Caco-2 (cell line): ENCODE results near the gene NLGN1. TPM values are rescaled to one million over a fixed set of nuclear protein-coding genes. Genes with fewer than 3 reads are reported as not detected.

Experiments used
- BruUV-seq: library from RNA; stranded (reverse); fragments of 400-500 nt; replicated peaks from 2 replicates; lab custom pipeline; 2021; lab: Mats Ljungman, UMichigan
- CTCF ChIA-PET: fragments of 300-600 bp; sonication (Branson Sonifier 250); formaldehyde crosslinking; loops from one replicate; lab custom pipeline; 2022; ENCODE audit warnings: antibody characterized with exemption; lab: Charles Lee
- POLR2A ChIA-PET: fragments of 300-600 bp; sonication (Branson Sonifier 250); formaldehyde crosslinking; loops from one replicate; lab custom pipeline; 2022; ENCODE audit warnings: antibody characterized with exemption; lab: Charles Lee
- DNase-seq, 2 experiments: peaks; one replicate each; pipeline versions ENCODE4 v3.0.0 to v3.0.0-alpha.2; 2020 to 2022
- H3K27me3 ChIP-seq: replicated peaks from 2 replicates; pipeline ENCODE4 v1.6.0; 2011; ENCODE audit warnings: low read length; ENCODE audit not compliant: control insufficient read depth, insufficient read depth
- H3K36me3 ChIP-seq: 2 replicates; pipeline ENCODE4 v1.5.1; 2011; ENCODE audit warnings: low read length; ENCODE audit not compliant: control insufficient read depth, insufficient read depth
- H3K4me1 ChIP-seq: fragments of 250-450 bp; sonication (Bioruptor Pico); 2 replicates; pipeline ENCODE4 v1.5.1; 2020; ENCODE audit warnings: mild to moderate bottlenecking
- H3K4me3 ChIP-seq: 2 replicates; pipeline ENCODE4 v1.5.1; 2011; ENCODE audit warnings: low read depth, mild to moderate bottlenecking, control low read depth, low read length
- H3K9me3 ChIP-seq: fragments of 250-450 bp; sonication (Bioruptor Pico); 2 replicates; pipeline ENCODE4 v1.5.1; 2020; ENCODE audit warnings: mild to moderate bottlenecking, moderate library complexity
- H3K27ac Mint-ChIP-seq: one replicate; pipeline ENCODE4 v1.8.0; 2022; ENCODE audit warnings: mixed read lengths; ENCODE audit not compliant: unreplicated experiment
- H3K27me3 Mint-ChIP-seq: one replicate; pipeline ENCODE4 v1.8.0; 2022; ENCODE audit warnings: mixed read lengths; ENCODE audit not compliant: insufficient read depth, unreplicated experiment
- H3K36me3 Mint-ChIP-seq: one replicate; pipeline ENCODE4 v1.8.0; 2022; ENCODE audit warnings: mild to moderate bottlenecking, mixed read lengths; ENCODE audit not compliant: insufficient read depth, unreplicated experiment
- H3K4me1 Mint-ChIP-seq: one replicate; pipeline ENCODE4 v1.8.0; 2022; ENCODE audit warnings: low read depth, mixed read lengths; ENCODE audit not compliant: unreplicated experiment
- H3K4me3 Mint-ChIP-seq: one replicate; pipeline ENCODE4 v1.8.0; 2022; ENCODE audit warnings: mild to moderate bottlenecking, moderate library complexity, mixed read lengths; ENCODE audit not compliant: unreplicated experiment
- H3K9me3 Mint-ChIP-seq: one replicate; pipeline ENCODE4 v1.8.0; 2022; ENCODE audit warnings: mixed read lengths; ENCODE audit not compliant: unreplicated experiment
- CTCF ChIP-seq, 2 experiments: fragments of 200-600 bp in 1 of 2; IDR thresholded peaks; 1 replicate in 1 of 2; 2 replicates in 1 of 2; pipeline versions ENCODE4 v1.5.1 to v1.8.0; 2011 to 2022; ENCODE audit warnings: antibody characterized with exemption in 1 of 2, control low read depth in 1 of 2, inconsistent platforms in 1 of 2, low read depth in 1 of 2, low read length in 1 of 2, mild to moderate bottlenecking in 1 of 2, moderate library complexity in 1 of 2; ENCODE audit not compliant: insufficient read depth in 1 of 2, severe bottlenecking in 1 of 2, unreplicated experiment in 1 of 2
- intact Hi-C: fragments of 100-400 bp; cut with micrococcal nuclease; formaldehyde crosslinking; loops from one replicate; pipeline ENCODE4 v1.10.0; 2022; ENCODE audit not compliant: unreplicated experiment
- total RNA-seq: library from RNA; stranded (reverse); gene quantifications from 2 replicates; pipeline ENCODE4 v1.2.3, GENCODE V29; 2022

NLGN1 gene
- total RNA-seq, 1 experiment from 2014 or later: not detected

- no TSS peak for BruUV-seq
- Mint-ChIP-seq H3K27me3 (peaks cover 3% of the 10 kb centered on the region), H3K27ac (no peak overlapping the region), H3K36me3 (no peaks in the 10 kb centered on the region), H3K9me3 (no peaks in the 10 kb centered on the region), H3K4me1 (no peaks in the 10 kb centered on the region), H3K4me3 (no peak overlapping the region)
- TF ChIP-seq CTCF (IDR thresholded peaks at IDR 0.05; ENCODE audit: insufficient read depth in 1 of 2, low read depth in 1 of 2, low read length in 1 of 2, severe bottlenecking in 1 of 2, unreplicated experiment in 1 of 2): no peak
- Histone ChIP-seq H3K9me3 (no peaks in the 10 kb centered on the region), H3K4me3 (no peak overlapping the region), H3K4me1 (no peaks in the 10 kb centered on the region), H3K36me3 (no peaks in the 10 kb centered on the region), H3K27me3 (no peaks in the 10 kb centered on the region)
- intact Hi-C loops: no loop called here
- DNase-seq: no peak
- ChIA-PET POLR2A (no interaction called here), CTCF (no interaction called here)
Observed at GRCh38 chr3:174100744-174101143, 703.2 kb downstream of the NLGN1 start.

GRCh38 chr3:174101244-174101643, 703.7 kb downstream of the NLGN1 start:
- BruUV-seq: no TSS peak
- ChIA-PET CTCF (no interaction called here), POLR2A (no interaction called here)
- Mint-ChIP-seq H3K4me3 (no peak overlapping the region), H3K4me1 (no peaks in the 10 kb centered on the region), H3K27me3 (peaks cover 3% of the 10 kb centered on the region), H3K9me3 (no peaks in the 10 kb centered on the region), H3K27ac (no peak overlapping the region), H3K36me3 (no peaks in the 10 kb centered on the region)
- intact Hi-C loops: no loop called here
- no peak overlapping the region for H3K4me3 ChIP-seq
- no peak for TF ChIP-seq CTCF (IDR thresholded peaks at IDR 0.05; ENCODE audit: insufficient read depth in 1 of 2, low read depth in 1 of 2, low read length in 1 of 2, severe bottlenecking in 1 of 2, unreplicated experiment in 1 of 2)
- no peak for DNase-seq
- H3K27me3 ChIP-seq: no peaks in the 10 kb centered on the region
- H3K9me3 ChIP-seq: no peaks in the 10 kb centered on the region
- H3K4me1 ChIP-seq: no peaks in the 10 kb centered on the region
- H3K36me3 ChIP-seq: no peaks in the 10 kb centered on the region

- intact Hi-C loops: no loop called here
- Histone ChIP-seq H3K4me3 (no peak overlapping the region), H3K27me3 (no peaks in the 10 kb centered on the region), H3K36me3 (no peaks in the 10 kb centered on the region), H3K4me1 (no peaks in the 10 kb centered on the region), H3K9me3 (no peaks in the 10 kb centered on the region)
- H3K36me3 Mint-ChIP-seq: no peaks in the 10 kb centered on the region
- BruUV-seq: no TSS peak
- H3K4me1 Mint-ChIP-seq: no peaks in the 10 kb centered on the region
- no peak overlapping the region for H3K4me3 Mint-ChIP-seq
- H3K9me3 Mint-ChIP-seq: no peaks in the 10 kb centered on the region
- H3K27me3 Mint-ChIP-seq: peaks cover 3% of the 10 kb centered on the region
- POLR2A ChIA-PET: no interaction called here
- no peak for DNase-seq
- CTCF ChIA-PET: no interaction called here
- TF ChIP-seq CTCF (IDR thresholded peaks at IDR 0.05; ENCODE audit: insufficient read depth in 1 of 2, low read depth in 1 of 2, low read length in 1 of 2, severe bottlenecking in 1 of 2, unreplicated experiment in 1 of 2): no peak
- H3K27ac Mint-ChIP-seq: no peak overlapping the region
Observed at GRCh38 chr3:174102274-174102673, 704.7 kb downstream of the NLGN1 start.
